ENCODE data around the gene PPP4R3B.
"Not testable (repeated sequence)": the region's sequence is repeated elsewhere in the genome, so short reads cannot be mapped to it uniquely, and the experiment has no call there.

PPP4R3B gene

GRCh38 chr2:55610954-55611743 lies 6.3 kb downstream of the PPP4R3B start:
- no peaks in the 10 kb centered on the region for H3K4me1 ChIP-seq (ENCODE audit: control insufficient read depth, insufficient read depth, low read length)

DNA sequence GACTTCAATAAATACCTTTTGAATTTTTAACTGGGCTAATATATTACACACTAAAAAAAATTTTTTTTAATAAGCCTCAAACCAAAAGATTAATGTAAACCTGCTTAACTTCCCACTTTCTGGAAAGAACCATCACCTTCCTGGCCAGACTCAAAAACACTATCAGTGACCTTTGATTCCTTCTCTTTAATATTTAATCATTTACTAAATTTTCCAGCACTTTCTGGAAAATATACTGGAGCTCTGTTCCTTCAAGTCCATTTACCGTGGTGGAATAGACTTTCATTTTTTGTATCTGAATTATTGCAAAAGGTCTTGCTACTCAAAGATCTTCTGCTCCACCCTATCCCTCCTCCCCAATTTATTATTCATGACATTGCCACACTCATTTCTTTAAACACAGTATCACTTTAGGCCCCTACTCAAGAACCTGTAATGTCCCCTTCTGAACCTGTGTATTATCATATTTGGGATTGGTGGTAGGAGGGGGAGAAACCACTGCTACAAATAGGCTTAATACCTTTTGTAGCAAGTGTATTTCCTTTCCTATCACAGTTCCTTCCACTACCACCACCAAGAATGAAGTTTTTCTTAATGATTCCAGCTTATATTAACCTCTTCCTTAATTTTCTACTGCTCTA lies 7.4 kb downstream of the PPP4R3B start:
- H3K9ac ChIP-seq (ENCODE audit: low read length) = no peak overlapping the region

More at GRCh38 chr2:55610954-55611743, 6.3 kb downstream of the PPP4R3B start:
- Histone ChIP-seq H3K36me3 (ENCODE audit: control insufficient read depth, insufficient read depth, low read length) (no peaks in the 10 kb centered on the region), H3K4me3 (ENCODE audit: low read length) (no peak overlapping the region), H3K27ac (ENCODE audit: low read depth, low read length) (no peak overlapping the region), H3K27me3 (ENCODE audit: control insufficient read depth, insufficient read depth, low read length) (no peaks in the 10 kb centered on the region), H3K9ac (ENCODE audit: low read length) (no peak overlapping the region)

DNA sequence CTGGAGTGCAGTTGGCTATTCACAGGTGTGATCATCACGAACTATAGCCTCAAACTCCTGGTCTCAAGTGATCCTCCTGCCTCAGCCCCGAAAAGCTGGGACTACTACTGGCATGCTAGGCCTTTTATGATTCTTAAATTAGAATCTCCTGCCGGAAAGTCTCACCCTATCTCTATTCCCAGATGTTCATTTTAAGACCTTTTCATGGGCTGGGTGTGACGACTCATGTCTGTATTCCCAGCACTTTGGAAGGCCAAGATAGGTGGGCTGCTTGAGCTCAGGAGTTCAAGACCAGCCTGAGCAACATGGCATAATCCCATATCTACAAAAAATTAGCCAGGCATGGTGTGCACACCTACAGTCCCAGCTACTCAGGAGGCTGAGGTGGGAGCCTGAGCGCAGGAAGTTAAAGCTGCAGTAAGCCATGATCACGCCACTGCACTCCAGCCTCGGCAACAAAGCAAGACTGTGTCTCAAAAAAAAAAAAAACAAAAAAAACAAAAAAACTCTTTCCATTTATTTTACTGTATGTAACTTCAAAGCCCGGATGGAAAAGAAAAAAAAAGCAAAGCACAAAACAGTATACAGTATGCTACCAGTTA lies 8.1 kb downstream of the PPP4R3B start:
- Histone ChIP-seq H3K27ac (ENCODE audit: low read depth, low read length) (no peak overlapping the region), H3K9ac (ENCODE audit: low read length) (no peak overlapping the region)

More for the DNA sequence above, 7.4 kb downstream of the PPP4R3B start:
- Histone ChIP-seq H3K4me1 (ENCODE audit: control insufficient read depth, insufficient read depth, low read length) (no peaks in the 10 kb centered on the region), H3K27me3 (ENCODE audit: control insufficient read depth, insufficient read depth, low read length) (no peaks in the 10 kb centered on the region), H3K4me3 (ENCODE audit: low read length) (no peak overlapping the region), H3K27ac (ENCODE audit: low read depth, low read length) (no peak overlapping the region), H3K36me3 (ENCODE audit: control insufficient read depth, insufficient read depth, low read length) (no peaks in the 10 kb centered on the region)

DNA sequence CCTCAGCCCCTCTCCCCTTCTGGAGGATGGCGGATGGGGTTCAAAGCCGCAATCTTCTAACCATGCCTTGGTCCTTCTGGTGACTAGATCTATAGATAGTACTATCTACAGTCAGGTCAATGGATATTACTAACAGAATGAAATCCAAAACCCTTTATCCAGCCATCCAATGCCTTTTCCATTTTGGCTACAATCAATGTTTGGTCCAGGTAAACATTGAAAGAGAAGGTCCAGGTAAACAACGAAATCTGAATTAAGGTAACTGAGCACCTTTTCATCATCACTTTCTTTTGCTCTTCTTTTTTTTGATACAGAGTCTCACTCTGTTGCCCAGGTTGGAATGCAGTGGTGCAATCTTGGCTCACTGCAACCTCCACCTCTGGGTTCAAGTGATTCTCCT lies 9.7 kb downstream of the PPP4R3B start:
- H3K27me3 ChIP-seq (ENCODE audit: control insufficient read depth, insufficient read depth, low read length) = no peaks in the 10 kb centered on the region
- H3K27ac ChIP-seq (ENCODE audit: low read depth, low read length) = no peak overlapping the region

More for the DNA sequence above, 8.1 kb downstream of the PPP4R3B start:
- Histone ChIP-seq H3K4me1 (ENCODE audit: control insufficient read depth, insufficient read depth, low read length) (peaks cover 6% of the 10 kb centered on the region), H3K4me3 (ENCODE audit: low read length) (no peak overlapping the region), H3K36me3 (ENCODE audit: control insufficient read depth, insufficient read depth, low read length) (no peaks in the 10 kb centered on the region), H3K27me3 (ENCODE audit: control insufficient read depth, insufficient read depth, low read length) (no peaks in the 10 kb centered on the region)

DNA sequence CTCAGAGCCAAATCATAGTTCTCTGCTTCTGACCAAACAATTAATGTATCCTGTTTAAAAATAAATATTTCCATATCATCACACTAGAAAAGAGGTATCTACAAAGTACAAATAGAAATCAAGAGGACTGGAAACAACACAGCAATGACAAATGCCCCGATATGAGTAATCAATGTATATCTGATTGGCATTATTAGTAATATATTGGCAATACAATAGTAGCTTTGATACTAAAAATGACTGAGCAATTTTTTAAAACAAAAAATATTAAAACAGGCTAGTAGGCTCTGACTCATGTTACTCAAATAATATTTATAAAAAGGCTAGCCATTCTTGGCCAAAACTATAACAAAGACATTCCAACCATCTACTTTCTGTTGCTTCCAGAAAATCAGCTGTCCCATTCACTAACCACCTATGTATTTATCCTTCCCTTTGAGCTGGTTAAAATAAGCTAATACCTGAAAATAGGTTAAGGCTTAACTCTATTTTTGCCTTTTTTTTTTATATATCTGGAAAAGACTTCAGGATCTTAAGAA lies 13.3 kb downstream of the PPP4R3B start:
- Histone ChIP-seq H3K27ac (ENCODE audit: low read depth, low read length) (no peak overlapping the region), H3K4me3 (ENCODE audit: low read length) (no peak overlapping the region), H3K9ac (ENCODE audit: low read length) (no peak overlapping the region), H3K4me1 (ENCODE audit: control insufficient read depth, insufficient read depth, low read length) (peaks cover 7% of the 10 kb centered on the region), H3K27me3 (ENCODE audit: control insufficient read depth, insufficient read depth, low read length) (no peaks in the 10 kb centered on the region), H3K36me3 (ENCODE audit: control insufficient read depth, insufficient read depth, low read length) (peaks cover 3% of the 10 kb centered on the region)

More for the DNA sequence above, 9.7 kb downstream of the PPP4R3B start:
- H3K9ac ChIP-seq (ENCODE audit: low read length) = no peak overlapping the region
- H3K4me1 ChIP-seq (ENCODE audit: control insufficient read depth, insufficient read depth, low read length) = peaks cover 7% of the 10 kb centered on the region
- H3K36me3 ChIP-seq (ENCODE audit: control insufficient read depth, insufficient read depth, low read length) = no peaks in the 10 kb centered on the region
- no peak overlapping the region for H3K4me3 ChIP-seq (ENCODE audit: low read length)

DNA sequence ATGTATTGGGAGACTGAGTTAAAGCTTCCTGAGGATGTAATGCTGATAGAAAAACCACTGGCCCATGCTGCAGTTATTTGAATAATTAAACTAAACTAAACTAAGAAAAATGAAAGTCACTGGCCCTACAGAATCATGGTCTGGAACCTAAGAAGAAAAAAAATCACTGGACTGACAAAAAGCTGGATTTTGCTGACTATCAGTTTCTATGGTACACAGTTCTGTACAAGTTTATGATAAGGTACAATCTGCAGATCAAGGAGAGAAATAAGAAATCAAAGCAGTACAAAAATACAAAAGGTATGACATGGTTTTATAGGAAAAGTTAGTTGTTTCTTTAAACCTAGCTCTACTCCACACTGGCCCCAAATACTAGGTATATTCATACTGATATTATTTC lies 15.6 kb downstream of the PPP4R3B start:
- Histone ChIP-seq H3K9ac (ENCODE audit: low read length) (no peak overlapping the region), H3K4me1 (ENCODE audit: control insufficient read depth, insufficient read depth, low read length) (peaks cover 7% of the 10 kb centered on the region), H3K27ac (ENCODE audit: low read depth, low read length) (no peak overlapping the region), H3K4me3 (ENCODE audit: low read length) (no peak overlapping the region), H3K27me3 (ENCODE audit: control insufficient read depth, insufficient read depth, low read length) (no peaks in the 10 kb centered on the region), H3K36me3 (ENCODE audit: control insufficient read depth, insufficient read depth, low read length) (peaks cover 3% of the 10 kb centered on the region)

DNA sequence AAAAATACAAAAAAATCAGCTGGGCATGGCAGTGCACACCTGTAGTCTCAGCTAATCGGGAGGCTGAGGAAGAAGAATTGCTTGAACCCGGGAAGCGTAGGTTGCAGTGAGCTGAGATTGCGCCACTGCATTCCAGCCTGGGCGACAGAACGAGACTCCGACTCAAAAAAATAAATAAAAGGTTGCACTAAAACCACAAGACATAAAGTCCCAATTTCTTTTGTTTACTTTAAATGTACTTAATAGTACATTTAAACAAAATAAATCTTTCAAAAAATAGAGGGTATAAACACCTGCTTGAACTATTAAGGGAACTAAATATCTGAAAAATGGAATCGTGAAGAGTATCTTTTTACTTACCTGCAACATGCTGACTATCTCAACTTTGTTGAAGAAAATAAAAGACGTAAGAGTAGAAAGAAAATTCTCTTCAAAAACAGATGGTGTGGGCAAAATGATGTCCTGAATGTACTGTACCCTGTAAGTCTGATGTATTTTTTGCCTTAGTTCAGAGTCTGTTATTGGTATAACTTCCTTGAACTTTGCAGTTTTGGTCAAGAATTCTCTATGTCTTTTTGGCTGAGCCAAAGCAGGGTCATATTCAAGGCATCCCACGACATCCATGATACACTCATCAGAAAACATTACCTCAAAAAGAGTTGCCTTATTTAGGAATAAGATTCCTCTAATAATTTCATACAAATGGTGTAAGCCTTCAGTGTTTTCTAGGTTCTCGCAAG lies 19.2 kb downstream of the PPP4R3B start:
- H3K4me3 ChIP-seq (ENCODE audit: low read length) = no peak overlapping the region
- no peak overlapping the region for H3K27ac ChIP-seq (ENCODE audit: low read depth, low read length)
- H3K36me3 ChIP-seq (ENCODE audit: control insufficient read depth, insufficient read depth, low read length) = peaks cover 3% of the 10 kb centered on the region
- H3K27me3 ChIP-seq (ENCODE audit: control insufficient read depth, insufficient read depth, low read length) = no peaks in the 10 kb centered on the region
- H3K4me1 ChIP-seq (ENCODE audit: control insufficient read depth, insufficient read depth, low read length) = no peaks in the 10 kb centered on the region
- H3K9ac ChIP-seq (ENCODE audit: low read length) = no peak overlapping the region

- not testable (repeated sequence) for H3K4me3 ChIP-seq (ENCODE audit: low read length); H3K27ac ChIP-seq (ENCODE audit: low read depth, low read length); H3K9ac ChIP-seq (ENCODE audit: low read length); H3K4me1 ChIP-seq (ENCODE audit: control insufficient read depth, insufficient read depth, low read length); H3K36me3 ChIP-seq (ENCODE audit: control insufficient read depth, insufficient read depth, low read length); H3K27me3 ChIP-seq (ENCODE audit: control insufficient read depth, insufficient read depth, low read length)
Measured at GRCh38 chr2:55596795-55597194, 20.6 kb downstream of the PPP4R3B start.

- Histone ChIP-seq H3K9ac (ENCODE audit: low read length) (no peak overlapping the region), H3K27ac (ENCODE audit: low read depth, low read length) (no peak overlapping the region), H3K27me3 (ENCODE audit: control insufficient read depth, insufficient read depth, low read length) (no peaks in the 10 kb centered on the region), H3K4me3 (ENCODE audit: low read length) (no peak overlapping the region), H3K36me3 (ENCODE audit: control insufficient read depth, insufficient read depth, low read length) (no peaks in the 10 kb centered on the region), H3K4me1 (ENCODE audit: control insufficient read depth, insufficient read depth, low read length) (peaks cover 5% of the 10 kb centered on the region)
Measured at GRCh38 chr2:55595536-55595935, 21.9 kb downstream of the PPP4R3B start.

GRCh38 chr2:55592130-55592529 lies 25.3 kb downstream of the PPP4R3B start:
- Histone ChIP-seq H3K4me3 (ENCODE audit: low read length) (no peak overlapping the region), H3K9ac (ENCODE audit: low read length) (no peak overlapping the region), H3K4me1 (ENCODE audit: control insufficient read depth, insufficient read depth, low read length) (peaks cover 5% of the 10 kb centered on the region), H3K27ac (ENCODE audit: low read depth, low read length) (no peak overlapping the region), H3K36me3 (ENCODE audit: control insufficient read depth, insufficient read depth, low read length) (no peaks in the 10 kb centered on the region), H3K27me3 (ENCODE audit: control insufficient read depth, insufficient read depth, low read length) (no peaks in the 10 kb centered on the region)

DNA sequence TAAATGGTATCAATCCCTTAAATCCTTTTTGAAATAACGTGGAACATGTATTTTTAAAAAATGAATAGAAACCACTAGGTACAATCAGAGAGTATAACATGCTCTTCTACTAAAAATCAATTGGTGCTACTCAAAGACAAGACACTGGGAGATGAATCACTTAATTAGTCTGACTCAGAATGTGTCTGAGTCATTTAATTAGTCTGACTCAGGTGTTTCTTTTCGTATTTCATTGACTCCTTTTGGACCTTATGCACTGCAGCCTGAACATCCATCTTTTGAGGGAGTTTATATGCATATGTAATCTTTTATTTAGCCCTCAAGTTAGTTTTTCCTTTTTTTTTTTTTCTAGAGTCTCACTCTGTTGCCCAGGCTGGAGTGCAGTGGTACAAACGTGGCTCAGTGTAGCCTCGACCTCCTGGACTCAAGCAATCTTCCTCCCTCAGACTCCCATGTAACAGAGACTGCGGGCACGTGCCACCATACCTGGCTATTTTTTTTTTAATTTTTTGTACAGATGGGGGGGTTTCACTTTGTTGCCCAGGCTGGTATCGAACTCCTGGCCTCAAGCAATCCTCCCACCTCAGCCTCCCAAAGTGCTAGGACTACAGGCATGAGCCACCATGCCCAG lies 26.5 kb downstream of the PPP4R3B start:
- H3K27me3 ChIP-seq (ENCODE audit: control insufficient read depth, insufficient read depth, low read length) = no peaks in the 10 kb centered on the region
- peaks cover 5% of the 10 kb centered on the region for H3K4me1 ChIP-seq (ENCODE audit: control insufficient read depth, insufficient read depth, low read length)
- no peak overlapping the region for H3K4me3 ChIP-seq (ENCODE audit: low read length)
- H3K27ac ChIP-seq (ENCODE audit: low read depth, low read length) = no peak overlapping the region
- no peaks in the 10 kb centered on the region for H3K36me3 ChIP-seq (ENCODE audit: control insufficient read depth, insufficient read depth, low read length)
- H3K9ac ChIP-seq (ENCODE audit: low read length) = no peak overlapping the region
